Sigmoid colon (tissue), 7 donors: ENCODE measurements around the gene TPPP3. TPM values are rescaled to one million over a fixed set of nuclear protein-coding genes. Genes with fewer than 3 reads are reported as not detected.

Experiments used
- DNase-seq: peaks from one replicate; pipeline ENCODE4 v3.0.0-alpha.2; 2019
- H3K27ac ChIP-seq, 4 donors: fragments of 200-600 bp; sonication (generic); one replicate each; pipeline ENCODE4 v1.5.1; 2016 to 2019; ENCODE audit warnings: mild to moderate bottlenecking in 1 of 4
- H3K27me3 ChIP-seq, 3 donors: fragments of 200-600 bp; sonication (generic); one replicate each; pipeline ENCODE4 v1.5.1; 2019; ENCODE audit warnings: mild to moderate bottlenecking in 1 of 3
- H3K36me3 ChIP-seq, 4 donors: fragments of 200-600 bp; sonication (generic); one replicate each; pipeline ENCODE4 v1.5.1; 2016 to 2019
- H3K4me1 ChIP-seq, 4 donors: fragments of 200-600 bp; sonication (generic); one replicate each; pipeline ENCODE4 v1.5.1; 2017 to 2019
- H3K4me3 ChIP-seq, 4 donors: fragments of 200-600 bp; sonication (generic); one replicate each; pipeline ENCODE4 v1.5.1; 2017 to 2019; ENCODE audit warnings: mild to moderate bottlenecking in 2 of 4, moderate library complexity in 1 of 4
- H3K9me3 ChIP-seq, 4 donors: fragments of 200-600 bp in 3 of 4; sonication (generic) in 3 of 4; one replicate each; pipeline versions ENCODE4 v1.5.1 to v1.6.1; 2013 to 2019
- EP300 ChIP-seq, 4 donors: sonication (generic); formaldehyde crosslinking; IDR thresholded peaks; one replicate each; pipeline ENCODE4 v1.6.1; 2017; ENCODE audit warnings: antibody characterized with exemption in 4 of 4
- POLR2A ChIP-seq, 2 donors: fragments of 450-650 bp; IDR thresholded peaks; one replicate each; pipeline ENCODE4 v1.6.1; 2016; ENCODE audit warnings: antibody characterized with exemption in 2 of 2, mild to moderate bottlenecking in 2 of 2, moderate library complexity in 2 of 2
- POLR2AphosphoS5 ChIP-seq, 4 donors: sonication (generic); formaldehyde crosslinking; IDR thresholded peaks; one replicate each; pipeline ENCODE4 v1.6.1; 2017; ENCODE audit warnings: antibody characterized with exemption in 4 of 4
- WGBS, 2 donors: extraction: QIAGEN DNeasy Blood & Tissue Kit; methylation state at CpG; one replicate each; pipeline ENCODE4 v1.1.7; 2013; 5-methylcytosine and 5-hydroxymethylcytosine counted together
- intact Hi-C: fragments of 100-400 bp; cut with DNase I; formaldehyde crosslinking; loops from one replicate; pipeline ENCODE4 v1.15.1; 2023
- polyA plus RNA-seq, 3 donors: library from polyadenylated mRNA; stranded (reverse); fragments of 200-250 nt; gene quantifications; one replicate each; pipeline ENCODE4 v1.2.3, GENCODE V29; 2013
- total RNA-seq, 4 donors: library from RNA; depleted of rRNA; stranded (reverse); fragments of >200 nt; gene quantifications; one replicate each; pipeline ENCODE4 v1.1.0, GENCODE V29; 2016
- TF ChIP-seq, protein P1 (sequence below), 4 experiments: fragments of 450-650 bp in 3 of 4; fragments of 200-600 bp in 1 of 4; IDR thresholded peaks; one replicate each; pipeline ENCODE4 v1.5.1; 2016 to 2019; ENCODE audit warnings: antibody characterized with exemption in 4 of 4, mild to moderate bottlenecking in 3 of 4, moderate library complexity in 2 of 4
- donor health status: healthy with polysubstance abuse.
- donor health status: Bipolar disorder and iron deficiency.
- donor health status: healthy.

TPPP3 gene
- total and polyA plus RNA-seq, 7 donors: 2.4 to 27.4 (median 13.6) TPM

GRCh38 chr16:67400901-67401300 is 7.6 kb upstream of the TPPP3 start:
- intact Hi-C loops: no loop called here
- H3K4me1 ChIP-seq: peaks cover 0 to 32% (median 25%) of the 10 kb centered on the region in 4 donors

DNA sequence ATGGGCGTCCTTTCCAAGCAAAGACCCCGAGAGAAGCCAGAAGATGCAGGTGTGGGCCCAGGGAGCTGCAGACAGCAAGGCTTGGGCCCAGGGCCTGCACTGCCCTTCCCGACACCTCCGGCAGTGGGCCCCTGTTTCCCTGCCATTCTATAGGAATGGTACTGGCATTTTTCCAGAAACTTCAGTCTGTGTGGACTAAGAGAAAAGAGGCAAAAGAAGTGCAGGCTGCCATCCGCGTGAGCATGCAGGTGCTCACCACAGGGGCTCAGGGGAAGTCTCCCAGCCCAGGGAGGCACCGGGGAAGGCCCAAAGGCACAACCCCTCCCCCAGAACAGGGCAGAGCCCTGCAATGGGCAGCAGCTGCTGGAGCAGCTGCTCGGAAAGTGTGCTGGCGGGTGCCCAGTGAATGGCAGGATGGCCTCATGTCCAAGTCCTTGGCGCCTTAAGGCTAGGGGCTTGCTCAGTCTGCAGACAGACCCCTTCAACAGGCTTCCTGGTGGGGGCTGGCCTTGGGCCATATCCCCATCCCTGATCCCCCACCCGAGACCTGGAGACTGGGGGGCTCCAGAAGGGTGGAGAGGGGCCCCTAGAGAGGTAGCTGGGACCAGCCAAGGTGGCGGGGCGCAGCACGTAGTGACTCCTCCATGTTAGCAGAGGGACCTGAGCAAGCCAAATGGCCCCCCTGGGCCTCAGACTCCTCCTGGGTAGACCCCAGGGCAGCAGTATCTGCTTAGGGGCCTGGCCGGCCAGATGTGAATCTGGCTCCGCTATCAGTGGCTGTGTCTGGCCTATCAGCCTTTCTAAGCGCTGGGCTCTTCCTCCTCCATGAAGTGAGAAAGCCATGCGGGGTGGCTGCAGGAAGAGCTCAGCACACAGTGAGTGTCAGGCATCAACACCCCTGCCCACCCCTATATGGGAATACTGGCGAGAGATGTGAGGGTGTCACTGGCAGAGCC is 6.7 kb upstream of the TPPP3 start:
- peaks cover 0 to 22% (median 6%) of the 10 kb centered on the region in 3 donors for H3K27me3 ChIP-seq
- peak overlapping the region in 1 of 4 donors; percentile 22 for H3K4me3 ChIP-seq
- 65 to 75% methylated on average over 19 of the region's 19 CpGs for WGBS, 2 donors
- no peak overlapping the region for H3K27ac ChIP-seq
- intact Hi-C loops: loop anchor here (5.0 kb wide), 2 partner anchors 123 to 153 kb away; partner anchors contain the start of genes FHOD1, PLEKHG4 and SLC9A5
- TF ChIP-seq, protein P1, sequence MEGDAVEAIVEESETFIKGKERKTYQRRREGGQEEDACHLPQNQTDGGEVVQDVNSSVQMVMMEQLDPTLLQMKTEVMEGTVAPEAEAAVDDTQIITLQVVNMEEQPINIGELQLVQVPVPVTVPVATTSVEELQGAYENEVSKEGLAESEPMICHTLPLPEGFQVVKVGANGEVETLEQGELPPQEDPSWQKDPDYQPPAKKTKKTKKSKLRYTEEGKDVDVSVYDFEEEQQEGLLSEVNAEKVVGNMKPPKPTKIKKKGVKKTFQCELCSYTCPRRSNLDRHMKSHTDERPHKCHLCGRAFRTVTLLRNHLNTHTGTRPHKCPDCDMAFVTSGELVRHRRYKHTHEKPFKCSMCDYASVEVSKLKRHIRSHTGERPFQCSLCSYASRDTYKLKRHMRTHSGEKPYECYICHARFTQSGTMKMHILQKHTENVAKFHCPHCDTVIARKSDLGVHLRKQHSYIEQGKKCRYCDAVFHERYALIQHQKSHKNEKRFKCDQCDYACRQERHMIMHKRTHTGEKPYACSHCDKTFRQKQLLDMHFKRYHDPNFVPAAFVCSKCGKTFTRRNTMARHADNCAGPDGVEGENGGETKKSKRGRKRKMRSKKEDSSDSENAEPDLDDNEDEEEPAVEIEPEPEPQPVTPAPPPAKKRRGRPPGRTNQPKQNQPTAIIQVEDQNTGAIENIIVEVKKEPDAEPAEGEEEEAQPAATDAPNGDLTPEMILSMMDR (IDR thresholded peaks at IDR 0.05): peak in 2 of 4 experiments; percentile 1 to 30
- no peak for TF ChIP-seq POLR2A (IDR thresholded peaks at IDR 0.05)
- no peak for TF ChIP-seq POLR2AphosphoS5 (IDR thresholded peaks at IDR 0.05)
- H3K36me3 ChIP-seq: no peaks in the 10 kb centered on the region
- H3K4me1 ChIP-seq: peaks cover 0 to 41% (median 31%) of the 10 kb centered on the region in 4 donors
- H3K9me3 ChIP-seq: no peaks in the 10 kb centered on the region
- no peak for DNase-seq

More at GRCh38 chr16:67400901-67401300, 7.6 kb upstream of the TPPP3 start:
- Histone ChIP-seq H3K36me3 (no peaks in the 10 kb centered on the region), H3K4me3 (no peak overlapping the region), H3K27me3 (peaks cover 0 to 14% (median 0%) of the 10 kb centered on the region in 3 donors), H3K9me3 (no peaks in the 10 kb centered on the region), H3K27ac (no peak overlapping the region)
- 94 to 97% methylated on average over 14 of the region's 14 CpGs for WGBS, 2 donors
- DNase-seq: no peak
- TF ChIP-seq EP300 (IDR thresholded peaks at IDR 0.05): no peak
- TF ChIP-seq, protein P1 (IDR thresholded peaks at IDR 0.05): no peak
- no peak for TF ChIP-seq POLR2AphosphoS5 (IDR thresholded peaks at IDR 0.05)
- no peak for TF ChIP-seq POLR2A (IDR thresholded peaks at IDR 0.05)

DNA sequence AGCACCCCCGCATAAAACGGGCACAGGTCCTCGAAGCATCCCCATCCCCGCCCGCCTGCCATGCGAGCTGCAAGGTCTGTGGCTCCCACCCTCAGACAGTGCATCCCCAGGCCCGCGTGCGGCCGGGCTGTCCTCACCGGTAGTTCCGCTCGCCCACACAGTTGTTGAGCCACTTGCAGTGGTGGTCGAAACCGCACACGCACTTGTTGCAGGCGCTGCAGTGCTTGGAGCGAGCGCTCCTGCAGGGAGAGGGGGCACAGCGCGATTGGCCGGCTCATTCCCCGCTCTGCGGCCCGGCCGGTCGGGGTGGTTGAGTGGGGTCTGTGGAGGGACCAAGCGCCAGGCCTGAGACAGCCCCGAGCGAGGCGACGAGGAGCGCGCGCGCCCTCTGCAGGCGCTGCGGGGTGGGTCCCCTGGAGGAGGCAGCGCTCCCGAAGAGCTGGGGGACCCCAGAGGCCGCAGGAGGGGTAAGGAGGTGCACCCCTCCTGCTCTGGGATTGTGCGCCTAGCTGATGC is 6.0 kb upstream of the TPPP3 start:
- peak overlapping the region in 1 of 4 donors; percentile 22 for H3K4me3 ChIP-seq
- intact Hi-C loops: loop anchor here (5.0 kb wide), 2 partner anchors 122 to 152 kb away; partner anchors contain the start of genes FHOD1, PLEKHG4 and SLC9A5
- peaks cover 0 to 28% (median 7%) of the 10 kb centered on the region in 3 donors for H3K27me3 ChIP-seq
- peaks cover 0 to 47% (median 36%) of the 10 kb centered on the region in 4 donors for H3K4me1 ChIP-seq
- TF ChIP-seq POLR2A (IDR thresholded peaks at IDR 0.05): no peak
- TF ChIP-seq POLR2AphosphoS5 (IDR thresholded peaks at IDR 0.05): no peak
- TF ChIP-seq, protein P1 (IDR thresholded peaks at IDR 0.05): peak; percentile 33 to 77 (median 52)
- no peak for TF ChIP-seq EP300 (IDR thresholded peaks at IDR 0.05)
- H3K27ac ChIP-seq: no peak overlapping the region
- DNase-seq: no peak
- H3K9me3 ChIP-seq: no peaks in the 10 kb centered on the region
- no peaks in the 10 kb centered on the region for H3K36me3 ChIP-seq
- 37% methylated on average over 42 of the region's 42 CpGs for WGBS, 2 donors

DNA sequence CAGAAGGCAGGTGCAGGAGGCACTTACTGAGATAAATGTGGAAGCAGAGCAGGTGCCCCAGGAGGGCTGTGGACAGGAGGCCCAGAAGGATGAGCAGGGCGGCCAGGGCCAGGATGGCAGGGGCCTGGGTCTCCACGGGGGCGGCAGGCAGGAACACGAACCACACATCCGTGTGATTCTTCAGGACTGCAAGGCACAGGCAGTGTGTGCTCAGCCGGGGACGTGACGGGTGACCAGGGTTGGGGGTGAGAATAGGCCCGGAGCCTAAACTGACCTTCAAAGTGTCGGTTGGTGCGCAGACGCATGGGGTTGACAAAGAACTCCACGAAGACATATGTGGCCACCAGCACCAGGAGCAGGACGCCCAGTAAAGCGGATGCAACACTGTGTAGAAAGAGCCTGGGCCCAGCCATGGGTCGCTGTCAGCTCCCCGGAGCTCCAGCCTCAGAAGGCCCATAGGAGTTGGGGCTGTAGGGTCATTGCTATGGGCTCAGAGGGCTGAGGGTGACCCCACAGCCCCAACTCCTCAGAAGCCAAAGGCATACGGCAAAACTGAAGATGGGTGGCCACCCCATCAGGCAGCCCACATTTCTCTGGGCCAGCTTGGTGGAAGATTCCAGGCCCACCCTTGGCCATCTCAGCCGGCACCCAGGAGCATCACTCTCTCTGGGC is 5.4 kb upstream of the TPPP3 start:
- Histone ChIP-seq H3K27me3 (peaks cover 0 to 34% (median 12%) of the 10 kb centered on the region in 3 donors), H3K4me3 (no peak overlapping the region), H3K27ac (no peak overlapping the region), H3K9me3 (no peaks in the 10 kb centered on the region), H3K36me3 (no peaks in the 10 kb centered on the region), H3K4me1 (peaks cover 0 to 53% (median 42%) of the 10 kb centered on the region in 4 donors)
- TF ChIP-seq POLR2AphosphoS5 (IDR thresholded peaks at IDR 0.05) (no peak), POLR2A (IDR thresholded peaks at IDR 0.05) (no peak), EP300 (IDR thresholded peaks at IDR 0.05) (no peak)
- TF ChIP-seq, protein P1 (IDR thresholded peaks at IDR 0.05): no peak
- intact Hi-C loops: loop anchor here (5.0 kb wide), 2 partner anchors 121 to 151 kb away; partner anchors contain the start of genes FHOD1, PLEKHG4 and SLC9A5
- DNase-seq: no peak
- WGBS, 2 donors: 94% methylated on average over 19 of the region's 19 CpGs
